ENCODE data around the gene EPHA8.

EPHA8 gene

GRCh38 chr1:22595108-22595507, 31.8 kb downstream of the EPHA8 start:
- no peak for DNase-seq

- no peak for DNase-seq
These were observed 34.1 kb downstream of the EPHA8 start for GRCh38 chr1:22597301-22597965.

GRCh38 chr1:22597996-22598395, 34.7 kb downstream of the EPHA8 start:
- no peak for DNase-seq

- DNase-seq, result no peak
These were observed 35.4 kb downstream of the EPHA8 start for GRCh38 chr1:22598736-22599135.

GRCh38 chr1:22600071-22600816, 37.0 kb downstream of the EPHA8 start:
- DNase-seq, result no peak

GRCh38 chr1:22600817-22601605, 37.7 kb downstream of the EPHA8 start:
- no peak for DNase-seq

- no peak for DNase-seq
These were observed 38.3 kb downstream of the EPHA8 start for GRCh38 chr1:22601610-22602009.

- no peak for DNase-seq
These were observed 38.9 kb downstream of the EPHA8 start for GRCh38 chr1:22602060-22602740.

GRCh38 chr1:22606161-22606560, 42.9 kb downstream of the EPHA8 start:
- DNase-seq, result no peak

- no peak for DNase-seq
These were observed 43.9 kb downstream of the EPHA8 start for GRCh38 chr1:22607154-22607553.

- DNase-seq, result no peak
These were observed 45.1 kb downstream of the EPHA8 start for GRCh38 chr1:22608361-22608760.

- no peak for DNase-seq
These were observed 46.0 kb downstream of the EPHA8 start for GRCh38 chr1:22609291-22609690.

GRCh38 chr1:22611530-22611947, 48.2 kb downstream of the EPHA8 start:
- DNase-seq, result no peak

GRCh38 chr1:22612671-22613571, 49.6 kb downstream of the EPHA8 start:
- DNase-seq, result peak; percentile 91

GRCh38 chr1:22613572-22613918, 50.3 kb downstream of the EPHA8 start:
- DNase-seq, result no peak

- peak; percentile 69 for DNase-seq
These were observed 50.7 kb downstream of the EPHA8 start for GRCh38 chr1:22613951-22614350.

- DNase-seq, result no peak
These were observed 52.6 kb downstream of the EPHA8 start for GRCh38 chr1:22615886-22616285.

- no peak for DNase-seq
These were observed 53.3 kb downstream of the EPHA8 start for GRCh38 chr1:22616571-22616970.

GRCh38 chr1:22618056-22618455, 54.8 kb downstream of the EPHA8 start:
- DNase-seq, result no peak

- no peak for DNase-seq
These were observed 56.0 kb downstream of the EPHA8 start for GRCh38 chr1:22619252-22619651.

- no peak for DNase-seq
These were observed 56.5 kb downstream of the EPHA8 start for GRCh38 chr1:22619798-22620197.

GRCh38 chr1:22621761-22622160, 58.5 kb downstream of the EPHA8 start:
- no peak for DNase-seq
